Karpas-422 (cell line): Measurements from ENCODE around the gene SMAD1. TPM values are rescaled to one million over a fixed set of nuclear protein-coding genes. Genes with fewer than 3 reads are reported as not detected.

Experiments used
- DNase-seq: peaks from one replicate; pipeline ENCODE4 v3.0.0-alpha.2; 2015
- H2AFZ ChIP-seq: fragments of 200-600 bp; sonication (generic); 2 replicates; pipeline ENCODE4 v1.6.1; 2014; ENCODE audit warnings: antibody characterized with exemption, low read length, mixed read lengths
- H3K27ac ChIP-seq: fragments of 200-600 bp; sonication (generic); 2 replicates; pipeline ENCODE4 v1.5.1; 2014; ENCODE audit warnings: mild to moderate bottlenecking, low read length, moderate library complexity
- H3K27me3 ChIP-seq: fragments of 200-600 bp; sonication (generic); 2 replicates; pipeline ENCODE4 v1.6.1; 2014; ENCODE audit warnings: low read length, mixed read lengths
- H3K36me3 ChIP-seq: fragments of 200-600 bp; sonication (generic); 2 replicates; pipeline ENCODE4 v1.6.1; 2014; ENCODE audit warnings: low read length, mixed read lengths; ENCODE audit not compliant: insufficient read depth
- H3K4me1 ChIP-seq: fragments of 200-600 bp; sonication (generic); 2 replicates; pipeline ENCODE4 v1.6.1; 2014; ENCODE audit warnings: mild to moderate bottlenecking, low read length, mixed read lengths
- H3K4me2 ChIP-seq: fragments of 200-600 bp; sonication (generic); 2 replicates; pipeline ENCODE4 v1.6.1; 2014; ENCODE audit warnings: low read length, low read depth, mild to moderate bottlenecking; ENCODE audit not compliant: poor library complexity, severe bottlenecking
- H3K4me3 ChIP-seq: fragments of 200-600 bp; sonication (generic); 2 replicates; pipeline ENCODE4 v1.5.1; 2014; ENCODE audit warnings: mild to moderate bottlenecking, antibody characterized with exemption, low read length, mixed read lengths
- H3K79me2 ChIP-seq: fragments of 200-600 bp; sonication (generic); 2 replicates; pipeline ENCODE4 v1.6.1; 2014; ENCODE audit warnings: mild to moderate bottlenecking, low read length, mixed read lengths
- H3K9ac ChIP-seq: fragments of 200-600 bp; sonication (generic); 2 replicates; pipeline ENCODE4 v1.6.0; 2014; ENCODE audit warnings: low read length
- H3K9me2 ChIP-seq: fragments of 200-600 bp; sonication (generic), shearing (Covaris generic); replicated peaks from 2 replicates; pipeline ENCODE4 v1.6.0; 2014; ENCODE audit warnings: mild to moderate bottlenecking, low read length, moderate library complexity; ENCODE audit not compliant: insufficient read depth
- H3K9me3 ChIP-seq: fragments of 300-700, 200-600 bp; sonication (generic); 2 replicates; pipeline ENCODE4 v1.6.1; 2014; ENCODE audit warnings: low read length, mixed read lengths
- H4K20me1 ChIP-seq: fragments of 200-600 bp; sonication (generic); 2 replicates; pipeline ENCODE4 v1.6.1; 2014; ENCODE audit warnings: mild to moderate bottlenecking, antibody characterized with exemption, low read length, low read depth; ENCODE audit not compliant: insufficient read depth
- total RNA-seq: library from RNA; depleted of rRNA; stranded (reverse); fragments of >200 nt; shearing (Covaris generic); gene quantifications from 2 replicates; pipeline ENCODE4 v1.2.3, GENCODE V29; 2014; ENCODE audit warnings: low replicate concordance

The SMAD1 gene
- total RNA-seq, 1 experiment from 2014 or later: not detected

GRCh38 chr4:145523117-145523516 lies 41.5 kb downstream of the SMAD1 start:
- H3K36me3 ChIP-seq: no peaks in the 10 kb centered on the region
- no peak overlapping the region for H3K4me3 ChIP-seq
- H2AFZ ChIP-seq: no peak overlapping the region
- no peak overlapping the region for H3K4me2 ChIP-seq
- no peaks in the 10 kb centered on the region for H3K4me1 ChIP-seq
- no peaks in the 10 kb centered on the region for H4K20me1 ChIP-seq
- DNase-seq: no peak
- no peaks in the 10 kb centered on the region for H3K9me2 ChIP-seq
- no peaks in the 10 kb centered on the region for H3K79me2 ChIP-seq
- no peak overlapping the region for H3K9ac ChIP-seq
- no peak overlapping the region for H3K27ac ChIP-seq
- H3K27me3 ChIP-seq: 0 out of 2 replicates have a peak, but pooled peaks cover 4% of the 10 kb centered on the region
- no peaks in the 10 kb centered on the region for H3K9me3 ChIP-seq

GRCh38 chr4:145524552-145524951 lies 42.9 kb downstream of the SMAD1 start:
- Histone ChIP-seq H4K20me1 (no peaks in the 10 kb centered on the region), H3K4me3 (no peak overlapping the region), H3K79me2 (no peaks in the 10 kb centered on the region), H3K4me2 (no peak overlapping the region), H3K27me3 (0 out of 2 replicates have a peak, but pooled peaks cover 4% of the 10 kb centered on the region), H3K36me3 (no peaks in the 10 kb centered on the region), H2AFZ (no peak overlapping the region), H3K9ac (no peak overlapping the region), H3K4me1 (no peaks in the 10 kb centered on the region), H3K27ac (no peak overlapping the region), H3K9me2 (no peaks in the 10 kb centered on the region), H3K9me3 (no peaks in the 10 kb centered on the region)
- no peak for DNase-seq

DNA sequence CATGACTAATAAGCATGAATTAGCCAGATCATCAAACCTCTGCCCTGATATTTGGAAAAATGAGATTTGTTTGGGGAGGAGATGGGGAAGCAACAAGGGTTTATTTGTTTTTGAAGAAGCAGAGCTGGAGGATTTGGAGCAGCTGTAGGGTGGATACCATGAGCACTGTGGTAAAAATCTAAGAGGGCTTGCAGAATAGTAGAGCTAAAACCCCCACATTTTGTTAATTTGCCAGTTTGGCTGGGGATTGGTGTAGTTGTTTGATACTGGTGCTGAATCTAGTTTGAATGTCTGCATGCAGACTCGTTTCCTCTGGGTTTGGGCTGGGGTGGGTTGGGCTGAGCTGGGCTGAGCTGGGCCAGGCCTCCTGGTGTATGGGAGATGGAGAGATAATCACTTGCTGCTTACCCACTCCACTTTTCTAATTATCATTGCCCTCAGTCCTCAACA lies 43.7 kb downstream of the SMAD1 start:
- Histone ChIP-seq H3K9me3 (no peaks in the 10 kb centered on the region), H2AFZ (no peak overlapping the region), H3K79me2 (no peaks in the 10 kb centered on the region), H3K36me3 (no peaks in the 10 kb centered on the region), H3K4me1 (no peaks in the 10 kb centered on the region), H3K4me3 (no peak overlapping the region), H3K9me2 (no peaks in the 10 kb centered on the region), H3K27me3 (no peaks in the 10 kb centered on the region), H3K27ac (no peak overlapping the region), H3K4me2 (no peak overlapping the region), H3K9ac (no peak overlapping the region), H4K20me1 (no peaks in the 10 kb centered on the region)
- no peak for DNase-seq

GRCh38 chr4:145527773-145528172 lies 46.1 kb downstream of the SMAD1 start:
- no peak for DNase-seq
- Histone ChIP-seq H3K4me1 (no peaks in the 10 kb centered on the region), H3K79me2 (no peaks in the 10 kb centered on the region), H4K20me1 (no peaks in the 10 kb centered on the region), H3K27ac (no peak overlapping the region), H3K4me3 (no peak overlapping the region), H3K9me3 (no peaks in the 10 kb centered on the region), H3K36me3 (no peaks in the 10 kb centered on the region), H3K9ac (no peak overlapping the region), H3K4me2 (no peak overlapping the region), H3K27me3 (no peaks in the 10 kb centered on the region), H3K9me2 (no peaks in the 10 kb centered on the region), H2AFZ (no peak overlapping the region)

GRCh38 chr4:145528601-145529000 lies 46.9 kb downstream of the SMAD1 start:
- no peak overlapping the region for H3K4me3 ChIP-seq
- H3K4me1 ChIP-seq: no peaks in the 10 kb centered on the region
- H3K79me2 ChIP-seq: no peaks in the 10 kb centered on the region

DNA sequence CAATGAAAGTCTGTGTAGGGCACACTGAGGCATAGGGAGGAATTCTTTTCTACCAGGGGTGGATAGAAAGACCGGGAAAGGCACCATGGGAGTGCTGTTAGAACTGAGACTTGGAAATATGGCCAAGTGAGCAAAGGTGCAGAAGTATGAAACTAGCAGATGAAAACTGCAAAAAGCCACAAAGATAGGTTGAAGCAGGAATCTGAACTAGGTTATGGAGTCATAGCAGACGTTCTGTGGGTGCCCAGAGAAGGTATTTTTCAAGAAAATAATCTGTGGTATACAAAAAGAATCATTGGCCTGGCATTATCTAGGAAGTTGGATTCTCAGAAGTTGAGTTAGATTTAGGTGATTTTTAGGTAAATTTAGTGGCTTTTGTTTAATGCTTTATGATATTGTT lies 48.5 kb downstream of the SMAD1 start:
- Histone ChIP-seq H3K4me3 (no peak overlapping the region), H3K36me3 (no peaks in the 10 kb centered on the region), H3K9me3 (no peaks in the 10 kb centered on the region), H3K4me1 (no peaks in the 10 kb centered on the region), H3K27ac (no peak overlapping the region), H3K27me3 (no peaks in the 10 kb centered on the region), H3K9ac (no peak overlapping the region), H3K9me2 (no peaks in the 10 kb centered on the region), H2AFZ (no peak overlapping the region), H3K4me2 (no peak overlapping the region), H4K20me1 (no peaks in the 10 kb centered on the region), H3K79me2 (no peaks in the 10 kb centered on the region)
- DNase-seq: no peak

More at GRCh38 chr4:145528601-145529000, 46.9 kb downstream of the SMAD1 start:
- Histone ChIP-seq H4K20me1 (no peaks in the 10 kb centered on the region), H3K9ac (no peak overlapping the region), H3K9me2 (no peaks in the 10 kb centered on the region), H3K4me2 (no peak overlapping the region), H2AFZ (no peak overlapping the region), H3K27ac (no peak overlapping the region), H3K9me3 (no peaks in the 10 kb centered on the region), H3K27me3 (no peaks in the 10 kb centered on the region), H3K36me3 (no peaks in the 10 kb centered on the region)
- no peak for DNase-seq

DNA sequence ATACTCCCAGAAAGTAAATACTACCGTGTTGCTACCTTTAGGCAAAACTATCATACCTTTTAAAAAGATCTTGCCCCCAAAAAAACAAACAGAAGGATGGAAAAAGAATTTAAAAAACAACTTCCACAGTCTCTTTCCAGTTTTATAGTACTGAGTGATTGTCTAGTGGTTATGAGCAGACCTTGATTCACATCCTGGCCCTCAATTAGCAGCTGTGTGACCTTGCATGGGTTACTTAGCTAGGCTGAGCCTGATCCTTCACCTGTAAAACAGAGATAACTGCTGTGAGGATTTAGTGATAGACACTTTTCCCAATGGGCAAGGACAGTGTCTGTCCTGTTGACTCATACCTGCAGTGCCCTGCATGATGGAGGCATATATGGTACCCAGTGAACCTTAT lies 49.0 kb downstream of the SMAD1 start:
- no peaks in the 10 kb centered on the region for H4K20me1 ChIP-seq
- H3K4me2 ChIP-seq: no peak overlapping the region
- H3K79me2 ChIP-seq: no peaks in the 10 kb centered on the region

GRCh38 chr4:145531223-145531622 lies 49.6 kb downstream of the SMAD1 start:
- H3K9ac ChIP-seq: no peak overlapping the region
- no peaks in the 10 kb centered on the region for H4K20me1 ChIP-seq
- no peak overlapping the region for H2AFZ ChIP-seq
- H3K4me2 ChIP-seq: no peak overlapping the region
- H3K27ac ChIP-seq: no peak overlapping the region
- H3K9me3 ChIP-seq: no peaks in the 10 kb centered on the region
- H3K27me3 ChIP-seq: no peaks in the 10 kb centered on the region
- H3K4me3 ChIP-seq: no peak overlapping the region
- DNase-seq: no peak
- H3K36me3 ChIP-seq: no peaks in the 10 kb centered on the region
- H3K79me2 ChIP-seq: no peaks in the 10 kb centered on the region
- H3K4me1 ChIP-seq: no peaks in the 10 kb centered on the region
- H3K9me2 ChIP-seq: no peaks in the 10 kb centered on the region

More for the DNA sequence above, 49.0 kb downstream of the SMAD1 start:
- no peak overlapping the region for H2AFZ ChIP-seq
- H3K9me2 ChIP-seq: no peaks in the 10 kb centered on the region
- DNase-seq: no peak
- no peak overlapping the region for H3K9ac ChIP-seq
- H3K9me3 ChIP-seq: no peaks in the 10 kb centered on the region
- no peaks in the 10 kb centered on the region for H3K36me3 ChIP-seq
- H3K27me3 ChIP-seq: no peaks in the 10 kb centered on the region
- no peaks in the 10 kb centered on the region for H3K4me1 ChIP-seq
- no peak overlapping the region for H3K4me3 ChIP-seq
- H3K27ac ChIP-seq: no peak overlapping the region

- Histone ChIP-seq H3K79me2 (no peaks in the 10 kb centered on the region), H3K4me2 (no peak overlapping the region), H3K27me3 (no peaks in the 10 kb centered on the region), H3K9ac (no peak overlapping the region), H3K9me3 (no peaks in the 10 kb centered on the region), H3K36me3 (no peaks in the 10 kb centered on the region), H3K9me2 (no peaks in the 10 kb centered on the region), H4K20me1 (no peaks in the 10 kb centered on the region), H2AFZ (no peak overlapping the region), H3K4me1 (no peaks in the 10 kb centered on the region), H3K4me3 (no peak overlapping the region), H3K27ac (no peak overlapping the region)
- DNase-seq: no peak
These were observed 50.2 kb downstream of the SMAD1 start for GRCh38 chr4:145531859-145532258.
